Neural cell (in vitro differentiated cells): ENCODE results near the gene PDCD7.

Experiments used
- CTCF ChIP-seq: fragments of 450-650 bp; IDR thresholded peaks from 2 replicates; pipeline ENCODE4 v1.5.1; 2014; ENCODE audit warnings: antibody characterized with exemption, mild to moderate bottlenecking, moderate library complexity; ENCODE audit not compliant: poor library complexity, severe bottlenecking
- EP300 ChIP-seq: fragments of 450-650 bp; conservative IDR thresholded peaks from 2 replicates; pipeline ENCODE4 v1.6.1; 2014; ENCODE audit warnings: antibody characterized with exemption, mild to moderate bottlenecking, moderate library complexity; ENCODE audit not compliant: poor library complexity, severe bottlenecking
- EZH2 ChIP-seq: fragments of 200-600, 300-800 bp; shearing (Covaris generic), sonication (generic); IDR thresholded peaks from 2 replicates; pipeline ENCODE4 v1.6.1; 2014; ENCODE audit warnings: antibody characterized with exemption, low read length, borderline replicate concordance, mild to moderate bottlenecking; ENCODE audit not compliant: insufficient read depth, poor library complexity, severe bottlenecking
- POLR2AphosphoS5 ChIP-seq: IDR thresholded peaks from 2 replicates; pipeline ENCODE4 v1.6.1; 2012
- RAD21 ChIP-seq: fragments of 450-650 bp; conservative IDR thresholded peaks from 2 replicates; pipeline ENCODE4 v1.6.1; 2014; ENCODE audit warnings: antibody characterized with exemption, mild to moderate bottlenecking, moderate library complexity
- TAF1 ChIP-seq: IDR thresholded peaks from 2 replicates; pipeline ENCODE4 v1.6.1; 2012; ENCODE audit warnings: low read depth

GRCh38 chr15:65132878-65133547, 595 bp downstream of the PDCD7 start:
- TF ChIP-seq POLR2AphosphoS5: no peak
- no peak for TF ChIP-seq EZH2
- TF ChIP-seq RAD21: peak; percentile 10
- TF ChIP-seq TAF1: no peak
- no peak for TF ChIP-seq CTCF
- no peak for TF ChIP-seq EP300
